ENCODE measurements around the gene WDR86. TPM values are rescaled to one million over a fixed set of nuclear protein-coding genes. Genes with fewer than 3 reads are reported as not detected.

Gene WDR86
- total RNA-seq, 1 donor from 2014 or later = 82.9 TPM

DNA sequence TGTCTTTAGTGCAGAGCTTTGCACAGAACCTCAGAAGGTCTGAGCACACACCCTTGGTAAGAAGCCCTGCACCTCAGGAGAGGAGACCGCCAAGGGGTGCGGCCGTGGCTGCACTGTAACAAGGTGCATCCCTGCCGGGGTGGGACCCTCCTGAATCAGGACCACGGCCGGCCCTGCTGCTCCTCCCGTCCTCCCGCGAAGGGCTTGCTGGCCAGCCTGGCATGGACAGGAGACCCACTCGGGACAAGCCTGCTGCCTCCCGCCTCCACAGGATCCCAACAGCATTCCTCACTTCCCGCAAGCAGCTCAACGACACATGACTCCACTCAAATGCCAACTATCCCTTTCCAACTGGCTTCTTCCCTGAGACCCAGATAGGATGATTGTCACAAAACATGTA, 12.8 kb downstream of the WDR86 start:
- H3K4me3 Mint-ChIP-seq (ENCODE audit: low read depth) = no peak overlapping the region

DNA sequence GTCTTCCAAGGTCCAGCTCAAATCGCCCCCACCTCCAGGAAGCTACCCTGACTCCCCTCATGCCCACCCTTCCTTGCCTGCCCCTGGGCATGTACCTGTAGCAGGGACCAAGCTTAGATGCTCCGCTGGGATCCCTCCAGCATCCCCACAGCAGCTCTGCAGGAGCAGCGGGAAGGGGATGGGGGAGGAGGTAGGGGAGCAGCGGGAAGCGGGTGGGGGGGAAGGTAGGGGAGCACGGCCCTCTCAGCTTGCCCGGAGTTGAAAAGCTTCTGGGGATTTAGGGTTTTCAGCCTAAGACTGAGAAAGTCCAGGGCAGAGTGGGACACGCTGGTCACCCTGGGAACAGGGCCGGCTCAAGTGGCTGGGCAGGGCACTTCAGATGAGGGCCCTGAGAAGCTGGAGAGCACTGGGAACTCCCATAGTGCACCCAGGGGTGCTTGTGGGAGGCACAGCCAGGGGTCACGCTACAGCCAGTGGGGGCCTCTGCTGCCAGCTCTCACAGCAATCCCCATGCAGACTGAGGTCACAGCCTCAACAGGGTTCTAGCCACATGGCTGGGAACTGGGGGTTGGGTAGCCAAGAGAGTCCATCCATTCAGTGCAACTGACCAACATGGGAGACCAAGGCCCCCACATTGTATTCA, 13.4 kb downstream of the WDR86 start:
- Mint-ChIP-seq H3K4me1 (ENCODE audit: low read depth) (no peaks in the 10 kb centered on the region), H3K36me3 (ENCODE audit: insufficient read depth) (peaks cover 15% of the 10 kb centered on the region), H3K27ac (no peak overlapping the region), H3K9me3 (ENCODE audit: low read depth) (peaks cover 5% of the 10 kb centered on the region), H3K4me3 (ENCODE audit: low read depth) (no peak overlapping the region), H3K27me3 (no peaks in the 10 kb centered on the region)
- TF ChIP-seq, protein P1, sequence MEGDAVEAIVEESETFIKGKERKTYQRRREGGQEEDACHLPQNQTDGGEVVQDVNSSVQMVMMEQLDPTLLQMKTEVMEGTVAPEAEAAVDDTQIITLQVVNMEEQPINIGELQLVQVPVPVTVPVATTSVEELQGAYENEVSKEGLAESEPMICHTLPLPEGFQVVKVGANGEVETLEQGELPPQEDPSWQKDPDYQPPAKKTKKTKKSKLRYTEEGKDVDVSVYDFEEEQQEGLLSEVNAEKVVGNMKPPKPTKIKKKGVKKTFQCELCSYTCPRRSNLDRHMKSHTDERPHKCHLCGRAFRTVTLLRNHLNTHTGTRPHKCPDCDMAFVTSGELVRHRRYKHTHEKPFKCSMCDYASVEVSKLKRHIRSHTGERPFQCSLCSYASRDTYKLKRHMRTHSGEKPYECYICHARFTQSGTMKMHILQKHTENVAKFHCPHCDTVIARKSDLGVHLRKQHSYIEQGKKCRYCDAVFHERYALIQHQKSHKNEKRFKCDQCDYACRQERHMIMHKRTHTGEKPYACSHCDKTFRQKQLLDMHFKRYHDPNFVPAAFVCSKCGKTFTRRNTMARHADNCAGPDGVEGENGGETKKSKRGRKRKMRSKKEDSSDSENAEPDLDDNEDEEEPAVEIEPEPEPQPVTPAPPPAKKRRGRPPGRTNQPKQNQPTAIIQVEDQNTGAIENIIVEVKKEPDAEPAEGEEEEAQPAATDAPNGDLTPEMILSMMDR (IDR thresholded peaks at IDR 0.05; ENCODE audit: unreplicated experiment) = no peak
- no peak for DNase-seq (ENCODE audit: low spot score, unreplicated experiment)

More for the DNA sequence above, 12.8 kb downstream of the WDR86 start:
- Mint-ChIP-seq H3K27ac (no peak overlapping the region), H3K9me3 (ENCODE audit: low read depth) (peaks cover 5% of the 10 kb centered on the region), H3K36me3 (ENCODE audit: insufficient read depth) (peaks cover 15% of the 10 kb centered on the region), H3K27me3 (no peaks in the 10 kb centered on the region), H3K4me1 (ENCODE audit: low read depth) (no peaks in the 10 kb centered on the region)
- DNase-seq (ENCODE audit: low spot score, unreplicated experiment) = no peak
- TF ChIP-seq, protein P1 (IDR thresholded peaks at IDR 0.05; ENCODE audit: unreplicated experiment) = no peak

DNA sequence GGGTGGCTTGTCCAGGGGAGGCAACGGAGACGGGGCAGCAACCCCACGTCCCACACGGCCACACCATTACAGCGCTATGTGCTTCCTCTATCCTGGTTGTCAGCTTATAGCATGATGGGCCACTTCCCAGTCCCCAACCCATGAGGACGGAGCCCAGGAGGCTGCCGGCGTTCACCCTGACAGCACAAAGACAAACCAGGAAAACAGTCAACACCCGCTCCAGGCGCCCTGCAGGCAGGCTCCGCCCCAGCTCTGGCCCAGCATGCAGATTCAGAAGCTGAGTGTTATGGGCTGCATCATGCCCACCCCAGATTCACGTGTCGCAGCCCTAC, 14.8 kb downstream of the WDR86 start:
- no peak overlapping the region for H3K4me3 Mint-ChIP-seq (ENCODE audit: low read depth)
- no peak for DNase-seq (ENCODE audit: low spot score, unreplicated experiment)
- H3K9me3 Mint-ChIP-seq (ENCODE audit: low read depth) = peaks cover 5% of the 10 kb centered on the region
- no peak overlapping the region for H3K27ac Mint-ChIP-seq
- H3K27me3 Mint-ChIP-seq = no peaks in the 10 kb centered on the region
- no peaks in the 10 kb centered on the region for H3K4me1 Mint-ChIP-seq (ENCODE audit: low read depth)
- peaks cover 18% of the 10 kb centered on the region for H3K36me3 Mint-ChIP-seq (ENCODE audit: insufficient read depth)
- TF ChIP-seq, protein P1 (IDR thresholded peaks at IDR 0.05; ENCODE audit: unreplicated experiment) = no peak

DNA sequence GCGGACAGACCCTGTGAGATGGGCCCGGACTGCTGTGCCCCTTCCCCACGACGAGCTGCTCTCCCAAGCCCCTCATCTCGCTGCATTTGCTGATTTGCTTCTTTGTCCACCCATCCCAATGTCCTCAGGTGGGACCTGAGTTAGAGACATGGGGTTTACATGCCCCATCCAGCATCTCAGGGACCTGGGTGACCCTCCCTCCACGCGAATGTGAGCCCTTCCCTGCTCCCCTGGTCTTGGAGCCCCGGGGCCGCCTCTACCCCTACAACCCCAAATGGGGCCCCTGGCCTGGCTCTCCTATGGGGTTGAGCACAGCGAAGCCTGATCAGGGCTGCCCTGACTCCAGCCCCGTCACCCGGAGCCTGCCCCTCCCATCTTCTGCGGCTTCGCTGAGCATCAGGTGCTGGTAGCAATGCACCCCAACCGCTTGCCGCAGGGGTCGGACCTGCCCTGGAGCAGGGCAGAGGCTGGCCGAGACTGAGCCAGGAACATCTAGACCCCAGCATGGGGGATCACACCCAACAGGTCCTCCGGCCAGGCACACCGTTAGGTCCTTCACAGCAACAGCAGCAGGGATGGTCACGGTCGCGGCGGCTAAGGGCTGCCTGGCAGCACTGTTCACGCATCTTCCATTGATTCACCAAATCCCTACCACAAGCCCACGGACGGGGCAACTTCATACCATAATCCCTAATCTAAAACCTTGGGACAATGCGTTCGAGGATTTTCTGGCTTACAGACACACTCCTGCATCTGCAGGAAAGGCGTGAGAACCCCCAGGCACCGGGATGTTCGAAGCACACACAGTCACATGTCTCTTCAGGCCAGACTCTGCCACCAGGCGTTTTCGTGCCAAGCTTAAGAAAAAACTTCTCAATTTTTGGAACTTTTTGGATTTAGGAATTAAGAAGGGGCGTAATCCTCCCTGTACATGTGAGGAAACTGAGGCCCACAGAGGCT, 15.5 kb downstream of the WDR86 start:
- Mint-ChIP-seq H3K36me3 (ENCODE audit: insufficient read depth) (peaks cover 18% of the 10 kb centered on the region), H3K4me1 (ENCODE audit: low read depth) (no peaks in the 10 kb centered on the region), H3K27me3 (no peaks in the 10 kb centered on the region)

More for the DNA sequence above, 15.5 kb downstream of the WDR86 start:
- Mint-ChIP-seq H3K27ac (no peak overlapping the region), H3K4me3 (ENCODE audit: low read depth) (no peak overlapping the region), H3K9me3 (ENCODE audit: low read depth) (peaks cover 5% of the 10 kb centered on the region)
- no peak for DNase-seq (ENCODE audit: low spot score, unreplicated experiment)
- TF ChIP-seq, protein P1 (IDR thresholded peaks at IDR 0.05; ENCODE audit: unreplicated experiment) = no peak
